WTC11 (cell line): ENCODE results near the gene TUBGCP3. TPM values are rescaled to one million over a fixed set of nuclear protein-coding genes. Genes with fewer than 3 reads are reported as not detected.

ENCODE experiments used
- ATAC-seq: fragments of 200-7000 bp; cut with Tn5 transposase; 2 replicates; pipeline ENCODE4 v1.10.0; 2021; ENCODE audit warnings: mild to moderate bottlenecking, moderate library complexity
- CTCF ChIA-PET: fragments of 300-600 bp; sonication (Branson Sonifier 250); formaldehyde crosslinking; loops from one replicate; lab custom pipeline; 2021; ENCODE audit warnings: antibody characterized with exemption; lab: Charles Lee
- POLR2A ChIA-PET: fragments of 350-600 bp; sonication (Branson Sonifier 250); formaldehyde crosslinking; loops from one replicate; lab custom pipeline; 2021; ENCODE audit warnings: antibody characterized with exemption; lab: Charles Lee
- DNase-seq: peaks from one replicate; pipeline ENCODE4 v3.0.0; 2021; ENCODE audit warnings: low spot score
- H3K27ac Mint-ChIP-seq: 2 replicates; pipeline ENCODE4 v1.8.0; 2021; ENCODE audit warnings: mixed read lengths
- H3K27me3 Mint-ChIP-seq: 2 replicates; pipeline ENCODE4 v1.8.0; 2021; ENCODE audit warnings: low read depth, mild to moderate bottlenecking, moderate library complexity, mixed read lengths
- H3K36me3 Mint-ChIP-seq: 2 replicates; pipeline ENCODE4 v1.8.0; 2021; ENCODE audit warnings: mixed read lengths
- H3K4me1 Mint-ChIP-seq: 2 replicates; pipeline ENCODE4 v1.8.0; 2022; ENCODE audit warnings: mixed read lengths
- H3K4me3 Mint-ChIP-seq: 2 replicates; pipeline ENCODE4 v1.8.0; 2021; ENCODE audit warnings: mild to moderate bottlenecking, moderate library complexity, mixed read lengths
- H3K9me3 Mint-ChIP-seq: 2 replicates; pipeline ENCODE4 v1.8.0; 2021; ENCODE audit warnings: mixed read lengths
- ATF3 ChIP-seq: sonication (generic); formaldehyde crosslinking; conservative IDR thresholded peaks from 2 replicates; pipeline ENCODE4 v1.8.1; 2022; ENCODE audit warnings: mild to moderate bottlenecking, missing genetic modification reagents
- CTCF ChIP-seq: fragments of 200-600 bp; IDR thresholded peaks from 2 replicates; pipeline ENCODE4 v1.8.0; 2022; ENCODE audit warnings: antibody characterized with exemption
- FOXK1 ChIP-seq: sonication (generic); formaldehyde crosslinking; IDR thresholded peaks from 2 replicates; pipeline ENCODE4 v1.8.0; 2022; ENCODE audit warnings: mild to moderate bottlenecking, moderate library complexity, missing genetic modification reagents
- JAZF1 ChIP-seq: fragments of 250-450 bp; sonication (Bioruptor Pico); IDR thresholded peaks from 2 replicates; pipeline ENCODE4 v1.9.0; 2021; ENCODE audit warnings: moderate library complexity, mild to moderate bottlenecking, inconsistent platforms
- KAT7 ChIP-seq: sonication (generic); formaldehyde crosslinking; IDR thresholded peaks from 2 replicates; pipeline ENCODE4 v1.8.1; 2023; ENCODE audit warnings: missing genetic modification reagents, mild to moderate bottlenecking, borderline replicate concordance
- PRRX2 ChIP-seq: fragments of 250-450 bp; sonication (Bioruptor Pico); IDR thresholded peaks from 2 replicates; pipeline ENCODE4 v1.8.0; 2021; ENCODE audit warnings: mild to moderate bottlenecking
- RORB ChIP-seq: fragments of 250-450 bp; sonication (Bioruptor Pico); IDR thresholded peaks from 2 replicates; pipeline ENCODE4 v1.9.0; 2021; ENCODE audit warnings: mild to moderate bottlenecking
- SMAD3 ChIP-seq: sonication (generic); formaldehyde crosslinking; IDR thresholded peaks from 2 replicates; pipeline ENCODE4 v1.8.0; 2022; ENCODE audit warnings: missing genetic modification reagents, mild to moderate bottlenecking, borderline replicate concordance
- TCF7 ChIP-seq: sonication (generic); formaldehyde crosslinking; IDR thresholded peaks from 2 replicates; pipeline ENCODE4 v1.8.0; 2022; ENCODE audit warnings: mild to moderate bottlenecking, low read depth, missing genetic modification reagents, moderate library complexity
- ZNF219 ChIP-seq: sonication (generic); formaldehyde crosslinking; IDR thresholded peaks from 2 replicates; pipeline ENCODE4 v1.8.0; 2023; ENCODE audit warnings: missing genetic modification reagents, mild to moderate bottlenecking, borderline replicate concordance
- ZNF263 ChIP-seq: sonication (generic); formaldehyde crosslinking; IDR thresholded peaks from 2 replicates; pipeline ENCODE4 v1.8.1; 2022; ENCODE audit warnings: low read depth, mild to moderate bottlenecking, moderate library complexity, missing genetic modification reagents
- ZNF425 ChIP-seq: fragments of 250-450 bp; sonication (Bioruptor Pico); conservative IDR thresholded peaks from 2 replicates; pipeline ENCODE4 v1.9.0; 2021; ENCODE audit warnings: mild to moderate bottlenecking
- total RNA-seq: library from RNA; stranded (reverse); gene quantifications from 3 replicates; pipeline ENCODE4 v1.2.3, GENCODE V29; 2021
- TF ChIP-seq, protein P1 (sequence below): fragments of 250-450 bp; sonication (Bioruptor Pico); IDR thresholded peaks from 2 replicates; pipeline ENCODE4 v1.9.0; 2021; ENCODE audit warnings: moderate library complexity, mild to moderate bottlenecking, inconsistent platforms, borderline replicate concordance
- TF ChIP-seq, protein P2 (sequence below): sonication (generic); formaldehyde crosslinking; IDR thresholded peaks from 2 replicates; pipeline ENCODE4 v1.8.1; 2023; ENCODE audit warnings: mild to moderate bottlenecking, moderate library complexity, missing genetic modification reagents
- TF ChIP-seq, protein P3 (sequence below): sonication (generic); formaldehyde crosslinking; IDR thresholded peaks from 2 replicates; pipeline ENCODE4 v1.8.1; 2023; ENCODE audit warnings: mild to moderate bottlenecking, missing genetic modification reagents, moderate library complexity

TUBGCP3 gene
- total RNA-seq, 1 experiment from 2014 or later = 29.9 TPM

DNA sequence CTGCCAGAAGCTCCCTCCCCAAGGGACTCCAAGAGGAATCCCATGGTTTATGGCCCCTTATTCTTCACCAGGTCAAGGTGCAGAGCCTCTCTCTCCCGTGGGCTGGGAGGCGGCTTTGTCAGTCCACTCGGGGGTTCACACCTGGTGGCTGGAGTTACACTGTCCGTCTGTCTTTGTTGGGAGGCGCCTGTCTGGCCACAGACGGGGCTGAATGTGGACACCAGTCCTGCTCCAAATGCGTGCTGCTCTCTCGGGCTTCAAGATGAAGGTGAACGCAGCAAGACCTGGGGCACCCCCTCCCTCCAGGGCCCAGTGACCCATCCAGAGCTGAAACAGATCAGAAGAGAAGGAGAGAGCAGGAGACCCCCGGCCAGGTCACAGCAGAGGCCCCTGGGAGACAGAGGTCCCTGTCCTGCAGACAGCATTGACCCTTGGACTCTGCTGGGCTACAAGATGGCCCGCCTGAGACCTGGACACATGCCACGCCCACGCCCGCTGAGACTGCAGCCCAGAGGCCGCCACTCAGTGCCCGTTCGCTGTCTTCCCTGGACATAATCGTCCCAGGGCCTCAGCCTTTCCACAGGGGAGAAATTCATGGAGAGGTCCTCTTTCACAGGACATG, 29.9 kb upstream of the TUBGCP3 start:
- no peaks in the 10 kb centered on the region for H3K36me3 Mint-ChIP-seq
- POLR2A ChIA-PET = no interaction called here
- DNase-seq (no peak), ATAC-seq (no peak)
- H3K4me3 Mint-ChIP-seq = no peak overlapping the region
- peaks cover 3% of the 10 kb centered on the region; the same call in 1 of the 2 replicates for H3K4me1 Mint-ChIP-seq
- no peaks in the 10 kb centered on the region for H3K9me3 Mint-ChIP-seq
- peaks cover 15% of the 10 kb centered on the region for H3K27me3 Mint-ChIP-seq
- CTCF ChIA-PET = interaction anchor here (1.0 to 1.8 kb wide), 2 partner anchors 18 to 23 kb away, joined by 3 to 5 read pairs; no protein-coding TSS in a partner anchor
- no peak overlapping the region for H3K27ac Mint-ChIP-seq
- TF ChIP-seq ZNF219 (CRISPR knock-in tag) (no peak), ATF3 (CRISPR knock-in tag) (no peak), RORB (CRISPR knock-in tag) (no peak), CTCF (no peak), KAT7 (CRISPR knock-in tag) (no peak), FOXK1 (CRISPR knock-in tag) (no peak), JAZF1 (CRISPR knock-in tag) (no peak), ZNF263 (CRISPR knock-in tag) (no peak), ZNF425 (CRISPR knock-in tag) (no peak), SMAD3 (CRISPR knock-in tag) (no peak), TCF7 (no peak)
- TF ChIP-seq, protein P1, sequence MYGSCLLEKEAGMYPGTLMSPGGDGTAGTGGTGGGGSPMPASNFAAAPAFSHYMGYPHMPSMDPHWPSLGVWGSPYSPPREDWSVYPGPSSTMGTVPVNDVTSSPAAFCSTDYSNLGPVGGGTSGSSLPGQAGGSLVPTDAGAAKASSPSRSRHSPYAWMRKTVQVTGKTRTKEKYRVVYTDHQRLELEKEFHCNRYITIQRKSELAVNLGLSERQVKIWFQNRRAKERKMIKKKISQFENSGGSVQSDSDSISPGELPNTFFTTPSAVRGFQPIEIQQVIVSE (CRISPR knock-in tag) = no peak
- TF ChIP-seq, protein P2, sequence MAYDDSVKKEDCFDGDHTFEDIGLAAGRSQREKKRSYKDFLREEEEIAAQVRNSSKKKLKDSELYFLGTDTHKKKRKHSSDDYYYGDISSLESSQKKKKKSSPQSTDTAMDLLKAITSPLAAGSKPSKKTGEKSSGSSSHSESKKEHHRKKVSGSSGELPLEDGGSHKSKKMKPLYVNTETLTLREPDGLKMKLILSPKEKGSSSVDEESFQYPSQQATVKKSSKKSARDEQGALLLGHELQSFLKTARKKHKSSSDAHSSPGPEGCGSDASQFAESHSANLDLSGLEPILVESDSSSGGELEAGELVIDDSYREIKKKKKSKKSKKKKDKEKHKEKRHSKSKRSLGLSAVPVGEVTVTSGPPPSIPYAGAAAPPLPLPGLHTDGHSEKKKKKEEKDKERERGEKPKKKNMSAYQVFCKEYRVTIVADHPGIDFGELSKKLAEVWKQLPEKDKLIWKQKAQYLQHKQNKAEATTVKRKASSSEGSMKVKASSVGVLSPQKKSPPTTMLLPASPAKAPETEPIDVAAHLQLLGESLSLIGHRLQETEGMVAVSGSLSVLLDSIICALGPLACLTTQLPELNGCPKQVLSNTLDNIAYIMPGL (CRISPR knock-in tag) = no peak

DNA sequence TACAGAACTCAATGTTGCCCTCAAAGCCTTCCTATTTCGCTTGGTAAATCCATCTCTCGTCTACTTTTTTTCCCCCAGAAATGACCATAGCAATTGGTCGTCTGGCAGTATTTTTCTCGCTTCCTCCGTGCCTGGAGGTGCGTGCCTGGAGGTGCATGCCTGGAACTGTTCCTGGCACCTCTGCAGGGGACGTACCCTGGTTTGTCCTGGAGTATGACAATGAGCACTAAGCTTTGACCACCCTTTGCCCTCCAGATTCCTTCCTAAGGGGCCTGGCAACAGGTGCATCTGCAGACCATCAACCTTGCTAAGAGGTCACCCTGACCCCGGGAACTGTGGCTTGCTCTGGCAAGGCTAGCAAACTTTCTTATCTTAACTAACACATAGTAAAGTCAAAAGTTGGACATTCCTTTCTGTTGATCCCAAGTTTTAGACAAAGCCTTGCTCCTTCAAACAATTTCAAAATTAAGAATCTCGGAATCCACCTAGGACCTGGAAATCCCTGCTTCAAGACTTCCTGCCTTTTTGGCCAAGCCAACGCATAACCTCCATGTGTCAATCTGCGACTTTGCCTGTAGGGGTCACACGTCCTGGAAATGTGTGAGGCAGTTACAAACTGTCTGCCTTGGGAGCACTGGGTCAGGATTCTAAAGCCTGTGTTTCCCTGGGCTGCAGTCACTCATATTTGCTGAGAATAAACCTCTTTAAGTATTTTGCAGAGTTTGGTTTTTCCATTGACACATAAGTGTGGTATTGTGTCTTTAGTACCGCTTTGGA, 28.8 kb upstream of the TUBGCP3 start:
- DNase-seq (peak; percentile 47), ATAC-seq (peak; percentile 81)
- TF ChIP-seq PRRX2 (CRISPR knock-in tag) = no peak
- TF ChIP-seq CTCF = peak; percentile 56
- TF ChIP-seq, protein P3, sequence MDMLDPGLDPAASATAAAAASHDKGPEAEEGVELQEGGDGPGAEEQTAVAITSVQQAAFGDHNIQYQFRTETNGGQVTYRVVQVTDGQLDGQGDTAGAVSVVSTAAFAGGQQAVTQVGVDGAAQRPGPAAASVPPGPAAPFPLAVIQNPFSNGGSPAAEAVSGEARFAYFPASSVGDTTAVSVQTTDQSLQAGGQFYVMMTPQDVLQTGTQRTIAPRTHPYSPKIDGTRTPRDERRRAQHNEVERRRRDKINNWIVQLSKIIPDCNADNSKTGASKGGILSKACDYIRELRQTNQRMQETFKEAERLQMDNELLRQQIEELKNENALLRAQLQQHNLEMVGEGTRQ (CRISPR knock-in tag) = no peak
- H3K4me1 Mint-ChIP-seq = peaks cover 3% of the 10 kb centered on the region; the same call in 1 of the 2 replicates
- H3K27ac Mint-ChIP-seq = no peak overlapping the region
- H3K36me3 Mint-ChIP-seq = no peaks in the 10 kb centered on the region
- ChIA-PET POLR2A (no interaction called here), CTCF (interaction anchor here (1.0 to 1.8 kb wide), 2 partner anchors 20 to 24 kb away, joined by 3 to 5 read pairs; no protein-coding TSS in a partner anchor)
- H3K9me3 Mint-ChIP-seq = no peaks in the 10 kb centered on the region
- H3K4me3 Mint-ChIP-seq = no peak overlapping the region
- peaks cover 15% of the 10 kb centered on the region for H3K27me3 Mint-ChIP-seq
